Stimulated activated CD8-positive, alpha-beta memory T cell treated with anti-CD3 and anti-CD28 coated beads, Interleukin-7, amount 100 ng/mL, for 4 hours (primary cell): ENCODE results near the gene TGFBI.
"Not testable (repeated sequence)": the region's sequence is repeated elsewhere in the genome, so short reads cannot be mapped to it uniquely, and the experiment has no call there.

Experiments used
- DNase-seq, 2 donors: peaks; one replicate each; pipeline ENCODE4 v3.0.0-alpha.2; 2020; ENCODE audit warnings: low read depth in 2 of 2

TGFBI gene

GRCh38 chr5:136045026-136045425 is 16.2 kb downstream of the TGFBI start:
- DNase-seq = not testable (repeated sequence)

- DNase-seq = no peak
These were observed 17.5 kb downstream of the TGFBI start for GRCh38 chr5:136046246-136046645.

DNA sequence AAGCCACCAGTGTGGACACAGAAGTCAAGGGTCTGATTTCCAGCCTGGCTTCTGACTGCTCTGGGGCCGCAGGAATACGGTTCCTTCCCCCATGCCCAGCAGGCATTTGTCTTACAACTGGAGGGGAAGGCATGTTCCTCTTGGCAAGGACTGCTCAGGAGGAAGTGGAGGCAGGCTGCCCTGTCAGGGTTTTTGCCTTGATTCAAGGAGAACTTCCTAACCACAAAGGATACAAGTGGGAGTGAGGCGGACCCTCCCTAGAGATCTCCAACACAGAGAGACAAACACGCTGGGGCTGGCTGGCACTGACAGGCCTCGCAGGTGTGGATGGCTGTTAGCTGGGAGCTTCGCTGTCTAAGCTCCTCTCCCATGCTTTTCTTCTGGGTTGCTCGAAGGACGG is 19.1 kb downstream of the TGFBI start:
- no peak for DNase-seq

DNA sequence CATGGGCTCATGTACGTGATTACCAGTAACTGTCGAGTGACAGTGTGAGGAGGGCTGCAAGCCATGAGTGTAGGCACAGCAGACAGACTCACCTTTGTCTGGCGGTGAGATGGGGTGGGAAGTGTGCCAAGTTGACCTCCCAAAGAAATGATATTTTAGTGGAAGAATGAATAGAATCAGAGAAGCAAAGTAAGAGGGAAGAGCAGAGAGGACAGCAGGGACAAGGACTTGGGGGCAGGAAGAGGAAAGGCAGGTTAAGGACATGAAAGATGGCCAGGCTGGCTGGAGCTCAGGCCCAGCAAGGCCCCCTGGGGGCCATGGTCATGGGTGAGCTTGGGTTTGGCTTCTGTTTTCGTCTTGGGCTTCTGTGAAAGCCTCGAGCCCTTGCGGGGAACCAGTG is 20.2 kb downstream of the TGFBI start:
- no peak for DNase-seq

DNA sequence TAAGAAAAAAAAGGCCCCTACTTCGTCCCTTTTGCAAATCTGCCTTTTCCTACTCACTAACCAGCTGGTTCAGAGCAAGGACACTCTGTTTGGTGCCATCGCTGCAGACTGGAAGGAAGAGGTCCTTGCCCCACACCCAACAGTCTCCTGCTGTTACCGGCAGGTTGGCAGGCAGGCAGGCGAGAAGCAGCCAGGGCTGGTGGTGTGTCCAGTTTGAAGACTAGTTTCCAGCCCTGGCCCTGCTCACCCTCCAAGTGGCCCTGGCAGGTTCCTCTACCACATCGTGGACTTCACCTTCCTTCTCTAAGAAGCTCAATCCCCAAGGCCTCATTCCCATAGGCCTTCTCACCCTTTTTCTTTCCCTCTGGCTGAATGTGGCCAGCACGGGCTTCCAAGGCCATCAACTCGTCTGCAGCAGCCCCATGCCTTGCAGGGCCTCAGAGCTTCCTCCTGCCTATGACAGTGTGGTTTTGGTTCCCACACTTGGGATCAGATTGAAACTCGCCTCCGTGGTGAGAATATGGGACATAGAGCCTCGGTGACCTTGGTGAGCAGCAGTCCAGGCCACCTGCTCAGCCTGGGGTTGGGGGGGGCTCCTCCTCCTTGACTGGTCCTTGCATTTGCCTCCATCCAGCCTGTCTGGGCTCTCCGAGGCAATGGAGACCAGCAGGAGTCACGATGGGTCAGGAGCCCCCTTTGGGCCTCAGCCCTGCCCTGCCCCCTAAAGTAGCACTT is 22.9 kb downstream of the TGFBI start:
- no peak for DNase-seq

DNA sequence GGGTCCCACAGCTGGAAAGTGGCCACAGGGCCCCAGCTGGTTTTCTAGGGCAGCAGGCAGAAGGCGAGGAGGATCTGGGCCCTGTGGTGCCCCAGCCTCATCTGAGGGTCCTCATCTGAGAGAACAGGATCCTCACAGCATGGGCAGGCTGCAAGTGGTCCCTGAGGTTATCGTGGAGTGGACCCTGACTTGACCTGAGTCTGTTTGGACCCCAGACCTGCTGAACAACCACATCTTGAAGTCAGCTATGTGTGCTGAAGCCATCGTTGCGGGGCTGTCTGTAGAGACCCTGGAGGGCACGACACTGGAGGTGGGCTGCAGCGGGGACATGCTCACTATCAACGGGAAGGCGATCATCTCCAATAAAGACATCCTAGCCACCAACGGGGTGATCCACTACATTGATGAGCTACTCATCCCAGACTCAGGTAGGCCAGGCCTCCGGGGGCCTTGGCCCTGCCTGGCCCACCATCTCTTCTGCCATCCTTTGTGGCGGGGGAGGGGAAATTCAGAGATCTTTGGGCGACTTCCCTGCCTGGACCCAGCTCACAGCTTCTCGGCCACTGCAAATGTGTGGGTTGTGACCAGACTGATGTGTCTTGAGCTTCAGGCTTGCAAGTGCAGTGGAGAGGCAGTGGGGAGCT is 24.0 kb downstream of the TGFBI start:
- DNase-seq = no peak

DNA sequence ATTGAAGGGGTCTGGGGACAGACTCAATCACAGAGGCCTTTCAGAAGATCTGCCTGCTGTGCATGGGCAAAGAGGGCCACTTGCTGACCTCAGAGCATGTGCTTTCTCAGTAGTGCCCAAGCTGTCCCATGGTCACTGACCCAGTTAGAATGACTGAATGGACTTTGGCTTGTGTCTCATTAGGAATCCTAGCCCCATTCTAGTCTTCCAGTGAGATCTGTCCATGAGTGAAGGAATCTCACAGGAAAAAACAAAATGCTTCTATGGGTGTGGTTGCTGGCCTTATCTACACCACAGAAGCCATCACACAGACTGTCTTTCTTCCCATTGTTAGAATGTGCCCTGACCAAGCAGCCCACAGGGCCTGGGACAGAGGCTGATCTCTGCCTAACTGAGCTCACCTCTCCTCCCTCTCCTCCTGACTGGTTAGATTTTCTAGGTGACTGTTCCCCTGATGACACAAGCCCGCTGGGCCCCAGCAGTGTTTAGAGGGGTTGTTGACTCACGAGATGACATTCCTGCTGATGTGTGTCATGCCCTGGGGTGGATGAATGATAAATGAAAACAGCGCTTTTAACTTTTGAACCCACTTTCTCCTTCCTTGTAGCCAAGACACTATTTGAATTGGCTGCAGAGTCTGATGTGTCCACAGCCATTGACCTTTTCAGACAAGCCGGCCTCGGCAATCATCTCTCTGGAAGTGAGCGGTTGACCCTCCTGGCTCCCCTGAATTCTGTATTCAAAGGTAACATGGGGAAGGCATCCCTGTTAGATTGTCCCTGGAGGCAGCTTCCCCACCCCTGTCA is 24.8 kb downstream of the TGFBI start:
- no peak for DNase-seq

GRCh38 chr5:136054142-136055019 is 25.6 kb downstream of the TGFBI start:
- DNase-seq = no peak

DNA sequence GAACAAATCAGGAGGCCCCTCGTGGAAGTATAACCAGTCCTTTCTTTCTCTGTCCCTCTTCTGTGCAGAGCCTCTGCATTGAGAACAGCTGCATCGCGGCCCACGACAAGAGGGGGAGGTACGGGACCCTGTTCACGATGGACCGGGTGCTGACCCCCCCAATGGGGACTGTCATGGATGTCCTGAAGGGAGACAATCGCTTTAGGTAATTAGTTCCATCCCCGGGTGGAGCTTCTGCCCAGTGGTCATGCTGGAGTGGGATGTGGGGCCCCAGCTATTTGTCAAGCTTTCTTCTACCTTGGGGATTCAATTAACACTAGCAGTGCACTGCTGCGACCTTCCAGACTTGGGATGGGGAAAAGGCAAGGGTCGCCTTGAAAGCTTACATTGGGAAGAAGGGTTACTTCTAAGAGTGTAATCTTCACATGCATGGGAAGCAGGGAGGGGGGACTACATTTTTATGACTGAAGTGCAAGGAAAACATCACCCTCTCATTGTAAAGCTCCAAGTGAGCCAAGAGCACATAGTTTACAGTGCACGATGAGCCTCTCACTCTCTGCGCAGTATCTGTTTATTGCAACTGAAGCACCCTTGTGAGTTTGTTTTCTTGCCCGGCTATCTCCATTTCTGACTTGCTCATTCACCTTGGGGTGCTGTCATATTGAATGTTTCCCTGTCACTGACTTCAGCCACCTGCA is 27.0 kb downstream of the TGFBI start:
- no peak for DNase-seq

GRCh38 chr5:136056336-136056735 is 27.5 kb downstream of the TGFBI start:
- no peak for DNase-seq

DNA sequence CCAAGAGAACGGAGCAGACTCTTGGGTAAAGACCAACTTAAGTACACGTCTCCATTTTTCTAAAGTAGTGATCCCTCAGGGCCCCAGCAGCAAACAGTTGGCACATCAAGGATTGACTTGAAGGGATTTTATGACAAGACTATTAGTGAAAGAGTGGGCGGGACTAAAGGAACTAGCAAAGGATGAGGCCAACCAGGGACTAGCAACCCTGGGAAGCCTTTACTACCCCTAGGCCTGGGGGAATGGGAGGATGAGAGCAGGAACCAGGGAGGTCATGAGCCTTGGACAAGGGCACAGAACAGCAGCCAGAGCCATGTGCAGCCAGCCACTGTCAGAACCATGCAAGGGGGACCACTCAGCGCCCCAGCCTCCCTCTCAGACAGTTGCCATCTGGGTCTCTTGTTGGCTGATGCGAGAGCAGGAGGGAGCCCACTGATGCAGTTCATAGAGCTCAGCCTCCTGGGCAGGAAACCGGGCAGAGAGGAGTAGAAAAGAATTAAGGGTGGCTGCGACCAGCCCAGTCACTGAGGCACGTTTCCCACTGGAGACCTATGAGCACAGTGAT is 28.1 kb downstream of the TGFBI start:
- DNase-seq = no peak

DNA sequence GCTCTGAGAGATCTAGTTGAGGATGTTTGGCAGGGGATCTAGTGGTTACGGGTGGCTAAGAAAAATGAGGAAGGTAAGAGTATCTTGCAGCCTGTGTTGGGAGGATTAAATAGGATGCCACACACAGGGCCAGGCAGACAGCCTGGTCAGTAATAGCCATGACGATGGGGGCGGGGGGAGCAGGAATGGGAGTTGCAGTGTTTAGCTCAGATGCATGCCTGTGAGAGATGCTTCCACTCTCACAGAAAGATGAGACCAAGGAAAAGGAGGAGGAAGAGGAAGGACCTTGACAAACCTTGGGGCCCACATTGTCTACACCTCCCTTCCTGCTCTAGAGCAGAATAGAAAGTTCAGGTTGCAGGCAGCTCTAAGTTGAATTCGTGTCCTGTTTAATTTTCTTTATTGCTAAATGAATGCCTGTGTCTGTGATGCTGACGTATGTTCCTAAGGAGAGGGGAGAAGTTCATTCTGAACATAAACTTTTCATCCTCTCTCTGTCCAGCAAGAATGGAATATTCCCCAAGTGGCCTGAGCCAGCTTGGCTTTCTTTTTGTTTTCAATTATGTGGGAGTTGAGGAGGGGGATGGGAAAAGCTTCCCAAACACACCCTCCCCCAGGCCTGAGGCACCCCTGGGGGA is 28.7 kb downstream of the TGFBI start:
- DNase-seq = no peak

GRCh38 chr5:136058039-136058971 is 29.5 kb downstream of the TGFBI start:
- DNase-seq = no peak

- DNase-seq = no peak
These were observed 30.2 kb downstream of the TGFBI start for GRCh38 chr5:136058972-136059354.

DNA sequence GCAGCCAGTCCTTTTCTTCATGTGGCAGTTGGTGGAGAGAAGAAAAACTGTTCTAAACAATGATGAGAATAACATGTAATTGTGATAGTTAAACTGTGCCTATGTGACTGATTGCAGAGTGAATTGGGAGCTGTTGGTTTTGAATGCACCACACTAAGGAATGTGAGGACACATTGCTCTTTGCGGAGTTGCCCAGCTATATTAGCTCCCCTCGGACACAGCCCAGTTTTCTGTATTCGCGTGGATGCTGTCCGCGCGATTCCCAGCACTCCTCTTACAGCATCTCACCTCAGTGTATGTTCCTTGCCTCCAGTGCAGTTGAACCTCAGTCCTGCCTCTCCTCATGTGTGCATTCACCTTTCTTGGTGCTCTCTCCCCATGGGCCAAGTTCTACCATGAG is 32.2 kb downstream of the TGFBI start:
- no peak for DNase-seq

GRCh38 chr5:136061630-136062365 is 33.0 kb downstream of the TGFBI start:
- DNase-seq = no peak

- no peak for DNase-seq
These were observed 33.8 kb downstream of the TGFBI start for GRCh38 chr5:136062366-136063274.
